GM12878 (cell line): ENCODE measurements around the gene GPR4. TPM values are rescaled to one million over a fixed set of nuclear protein-coding genes. Genes with fewer than 3 reads are reported as not detected.

Experiments
- HDAC2 ChIP-seq: fragments of 200-600 bp; sonication (generic); IDR thresholded peaks from 2 replicates; pipeline ENCODE4 v1.6.1; 2017
- MEF2B ChIP-seq: fragments of 450-650 bp; IDR thresholded peaks from 2 replicates; pipeline ENCODE4 v1.6.1; 2018; ENCODE audit warnings: mild to moderate bottlenecking, moderate library complexity; ENCODE audit not compliant: partially characterized antibody, poor library complexity, severe bottlenecking
- POLR2AphosphoS2 ChIP-seq: IDR thresholded peaks from 2 replicates; pipeline ENCODE4 v1.6.1; 2011; ENCODE audit warnings: low read depth, mild to moderate bottlenecking, low read length, improper control_type of control experiment, moderate library complexity
- RBBP5 ChIP-seq: fragments of 200-600 bp; sonication (generic); conservative IDR thresholded peaks from 2 replicates; pipeline ENCODE4 v1.6.1; 2016
- SMC3 ChIP-seq: IDR thresholded peaks from 2 replicates; pipeline ENCODE4 v1.6.1; 2011; ENCODE audit warnings: low read length, improper control_type of control experiment, borderline replicate concordance
- SREBF2 ChIP-seq: IDR thresholded peaks from 2 replicates; pipeline ENCODE4 v1.6.1; 2012; ENCODE audit warnings: mild to moderate bottlenecking, low read length
- STAT1 ChIP-seq: fragments of 450-650 bp; conservative IDR thresholded peaks from 2 replicates; pipeline ENCODE4 v1.6.1; 2014; ENCODE audit warnings: antibody characterized with exemption, mild to moderate bottlenecking
- TCF12 ChIP-seq: IDR thresholded peaks from 2 replicates; pipeline ENCODE4 v1.6.1; 2011; ENCODE audit warnings: low read depth, mild to moderate bottlenecking, low read length
- TCF7 ChIP-seq: IDR thresholded peaks from 2 replicates; pipeline ENCODE4 v1.6.1; 2014; ENCODE audit warnings: antibody characterized with exemption, borderline replicate concordance
- ZBTB4 ChIP-seq: fragments of 450-650 bp; formaldehyde crosslinking; IDR thresholded peaks from 2 replicates; pipeline ENCODE4 v1.4.0; 2022; ENCODE audit warnings: mild to moderate bottlenecking, moderate library complexity
- ZBTB40 ChIP-seq: fragments of 450-650 bp; IDR thresholded peaks from 2 replicates; pipeline ENCODE4 v1.6.1; 2016; ENCODE audit warnings: mild to moderate bottlenecking, moderate library complexity, borderline replicate concordance
- polyA plus RNA-seq, 11 experiments: library from polyadenylated mRNA; depleted of rRNA in 4 of 11; unstranded in 6 of 11; stranded (reverse) in 5 of 11; fragments of >200 nt; fragmentation: Nextera tagmentation in 4 of 11; fragmentation: Illumina TruSeq in 1 of 11; extraction: Ambion mirVana in 4 of 11; extraction: Trizol in 1 of 11; gene quantifications; 1 replicate in 1 of 11; 2 replicates in 10 of 11; pipeline versions ENCODE4 v1.2.1 to v1.2.3, GENCODE V29; 2011 to 2016; ENCODE audit warnings: inconsistent platforms in 2 of 11, missing spikeins in 2 of 11, low read depth in 1 of 11
- total RNA-seq, 4 experiments: library from RNA; depleted of rRNA in 3 of 4; stranded (reverse); fragments of >200 nt in 3 of 4; fragmentation: Illumina TruSeq in 1 of 4; extraction: Trizol in 1 of 4; gene quantifications; 2 replicates each; pipeline versions ENCODE4 v1.2.1 to v1.2.3, GENCODE V29; 2013 to 2021
- TF ChIP-seq, protein P1 (sequence below): fragments of 450-650 bp; formaldehyde crosslinking; IDR thresholded peaks from 2 replicates; pipeline ENCODE4 v1.4.0; 2020; ENCODE audit warnings: mild to moderate bottlenecking, moderate library complexity
- TF ChIP-seq, protein P2 (sequence below): fragments of 450-650 bp; IDR thresholded peaks from 2 replicates; pipeline ENCODE4 v1.6.1; 2017; ENCODE audit warnings: mild to moderate bottlenecking, low read depth, inconsistent platforms; ENCODE audit not compliant: poor library complexity, severe bottlenecking

The GPR4 gene
- total and polyA plus RNA-seq, 10 of the 15 experiments (the other 5 are each of a cell fraction or from before 2014, with no cell fraction given): not detected

DNA sequence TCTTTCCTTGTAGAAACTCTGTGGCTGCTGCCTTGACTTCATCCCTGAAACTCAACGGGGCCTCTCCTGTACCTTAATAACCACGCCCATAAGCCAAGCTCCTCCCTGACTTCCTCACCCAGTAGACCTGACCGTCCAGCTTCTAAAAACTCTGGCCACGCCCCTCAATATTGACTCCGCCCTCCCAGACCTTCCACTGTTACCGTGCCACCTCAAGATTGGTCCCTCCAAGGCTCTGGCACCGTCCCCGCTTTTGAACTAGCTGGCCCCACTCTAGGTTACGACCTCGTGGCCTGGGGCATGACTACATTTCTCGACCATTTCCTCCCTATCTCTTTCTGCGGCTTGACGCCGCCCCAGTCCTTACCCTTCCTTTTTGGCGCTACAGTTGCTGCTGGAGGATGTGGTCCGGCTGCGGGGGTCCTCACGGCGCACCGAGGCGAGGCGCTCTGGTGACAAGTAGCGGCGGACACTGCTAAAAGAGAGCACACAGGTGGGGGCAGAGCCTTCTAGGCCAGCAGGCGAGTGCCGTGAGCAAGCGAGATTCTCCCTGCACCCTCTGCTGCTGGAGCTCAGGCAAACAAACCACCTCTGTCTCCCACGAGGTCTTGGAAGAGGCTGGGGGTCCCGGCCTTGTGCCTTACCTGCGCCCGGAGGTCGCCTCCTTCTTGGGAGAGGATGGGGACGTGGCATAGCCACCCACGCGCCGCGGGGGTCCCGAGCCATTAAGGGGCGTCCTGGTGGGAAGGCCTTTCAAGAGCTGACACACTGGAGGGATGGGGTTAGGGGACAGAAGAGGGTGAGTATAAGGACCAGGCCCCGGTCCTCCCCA lies 39.5 kb upstream of the GPR4 start (continued):
- TF ChIP-seq ZBTB40: peak; percentile 62; the same call in 1 of the 2 replicates
- TF ChIP-seq, protein P1, sequence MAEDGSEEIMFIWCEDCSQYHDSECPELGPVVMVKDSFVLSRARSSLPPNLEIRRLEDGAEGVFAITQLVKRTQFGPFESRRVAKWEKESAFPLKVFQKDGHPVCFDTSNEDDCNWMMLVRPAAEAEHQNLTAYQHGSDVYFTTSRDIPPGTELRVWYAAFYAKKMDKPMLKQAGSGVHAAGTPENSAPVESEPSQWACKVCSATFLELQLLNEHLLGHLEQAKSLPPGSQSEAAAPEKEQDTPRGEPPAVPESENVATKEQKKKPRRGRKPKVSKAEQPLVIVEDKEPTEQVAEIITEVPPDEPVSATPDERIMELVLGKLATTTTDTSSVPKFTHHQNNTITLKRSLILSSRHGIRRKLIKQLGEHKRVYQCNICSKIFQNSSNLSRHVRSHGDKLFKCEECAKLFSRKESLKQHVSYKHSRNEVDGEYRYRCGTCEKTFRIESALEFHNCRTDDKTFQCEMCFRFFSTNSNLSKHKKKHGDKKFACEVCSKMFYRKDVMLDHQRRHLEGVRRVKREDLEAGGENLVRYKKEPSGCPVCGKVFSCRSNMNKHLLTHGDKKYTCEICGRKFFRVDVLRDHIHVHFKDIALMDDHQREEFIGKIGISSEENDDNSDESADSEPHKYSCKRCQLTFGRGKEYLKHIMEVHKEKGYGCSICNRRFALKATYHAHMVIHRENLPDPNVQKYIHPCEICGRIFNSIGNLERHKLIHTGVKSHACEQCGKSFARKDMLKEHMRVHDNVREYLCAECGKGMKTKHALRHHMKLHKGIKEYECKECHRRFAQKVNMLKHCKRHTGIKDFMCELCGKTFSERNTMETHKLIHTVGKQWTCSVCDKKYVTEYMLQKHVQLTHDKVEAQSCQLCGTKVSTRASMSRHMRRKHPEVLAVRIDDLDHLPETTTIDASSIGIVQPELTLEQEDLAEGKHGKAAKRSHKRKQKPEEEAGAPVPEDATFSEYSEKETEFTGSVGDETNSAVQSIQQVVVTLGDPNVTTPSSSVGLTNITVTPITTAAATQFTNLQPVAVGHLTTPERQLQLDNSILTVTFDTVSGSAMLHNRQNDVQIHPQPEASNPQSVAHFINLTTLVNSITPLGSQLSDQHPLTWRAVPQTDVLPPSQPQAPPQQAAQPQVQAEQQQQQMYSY: no peak
- TF ChIP-seq STAT1: 0 out of 2 replicates have a peak, but pooled peaks have one; percentile 53
- TF ChIP-seq TCF12: no peak
- no peak for TF ChIP-seq TCF7
- no peak for TF ChIP-seq RBBP5
- 0 out of 2 replicates have a peak, but pooled peaks have one; percentile 18 for TF ChIP-seq POLR2AphosphoS2
- TF ChIP-seq, protein P2, sequence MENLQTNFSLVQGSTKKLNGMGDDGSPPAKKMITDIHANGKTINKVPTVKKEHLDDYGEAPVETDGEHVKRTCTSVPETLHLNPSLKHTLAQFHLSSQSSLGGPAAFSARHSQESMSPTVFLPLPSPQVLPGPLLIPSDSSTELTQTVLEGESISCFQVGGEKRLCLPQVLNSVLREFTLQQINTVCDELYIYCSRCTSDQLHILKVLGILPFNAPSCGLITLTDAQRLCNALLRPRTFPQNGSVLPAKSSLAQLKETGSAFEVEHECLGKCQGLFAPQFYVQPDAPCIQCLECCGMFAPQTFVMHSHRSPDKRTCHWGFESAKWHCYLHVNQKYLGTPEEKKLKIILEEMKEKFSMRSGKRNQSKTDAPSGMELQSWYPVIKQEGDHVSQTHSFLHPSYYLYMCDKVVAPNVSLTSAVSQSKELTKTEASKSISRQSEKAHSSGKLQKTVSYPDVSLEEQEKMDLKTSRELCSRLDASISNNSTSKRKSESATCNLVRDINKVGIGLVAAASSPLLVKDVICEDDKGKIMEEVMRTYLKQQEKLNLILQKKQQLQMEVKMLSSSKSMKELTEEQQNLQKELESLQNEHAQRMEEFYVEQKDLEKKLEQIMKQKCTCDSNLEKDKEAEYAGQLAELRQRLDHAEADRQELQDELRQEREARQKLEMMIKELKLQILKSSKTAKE: no peak
- TF ChIP-seq HDAC2: no peak
- TF ChIP-seq SMC3: no peak
- TF ChIP-seq SREBF2: no peak
- no peak for TF ChIP-seq ZBTB4 (CRISPR knock-in tag)
- TF ChIP-seq MEF2B: no peak
